Measurements from ENCODE around the gene ADCY1.

GRCh38 chr7:45682836-45683555 lies 108.8 kb downstream of the ADCY1 start:
- no peak for TF ChIP-seq POLR2A (IDR thresholded peaks at IDR 0.05)
- TF ChIP-seq CTCF (IDR thresholded peaks at IDR 0.05): no peak
- TF ChIP-seq EP300 (IDR thresholded peaks at IDR 0.05): no peak
